Measurements from ENCODE around the gene GRHL1.
A peak's percentile ranks its signal among the peaks of the same experiment; 100 is the strongest.

DNA sequence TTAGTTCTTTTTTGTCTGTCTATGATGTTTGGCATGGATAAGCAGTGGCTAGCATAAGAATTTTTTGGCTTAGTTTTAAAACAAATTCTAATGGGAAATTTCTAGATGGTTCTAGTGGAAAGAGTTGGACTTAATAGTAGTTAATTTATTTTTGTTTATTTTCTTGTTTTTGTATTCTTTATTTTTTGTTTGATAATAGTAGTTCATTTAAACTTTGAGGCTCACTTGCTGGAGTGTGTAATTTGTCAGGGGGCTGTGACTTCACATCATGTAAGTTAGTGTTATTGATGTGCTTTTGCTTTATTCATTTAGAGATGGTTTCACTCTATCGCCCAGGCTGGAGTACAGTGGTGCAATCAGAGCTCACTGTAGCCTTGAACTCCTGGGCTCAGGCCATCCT, 48.2 kb downstream of the GRHL1 start:
- TF ChIP-seq YY1 (IDR thresholded peaks at IDR 0.05): no peak
- TF ChIP-seq, protein P1, sequence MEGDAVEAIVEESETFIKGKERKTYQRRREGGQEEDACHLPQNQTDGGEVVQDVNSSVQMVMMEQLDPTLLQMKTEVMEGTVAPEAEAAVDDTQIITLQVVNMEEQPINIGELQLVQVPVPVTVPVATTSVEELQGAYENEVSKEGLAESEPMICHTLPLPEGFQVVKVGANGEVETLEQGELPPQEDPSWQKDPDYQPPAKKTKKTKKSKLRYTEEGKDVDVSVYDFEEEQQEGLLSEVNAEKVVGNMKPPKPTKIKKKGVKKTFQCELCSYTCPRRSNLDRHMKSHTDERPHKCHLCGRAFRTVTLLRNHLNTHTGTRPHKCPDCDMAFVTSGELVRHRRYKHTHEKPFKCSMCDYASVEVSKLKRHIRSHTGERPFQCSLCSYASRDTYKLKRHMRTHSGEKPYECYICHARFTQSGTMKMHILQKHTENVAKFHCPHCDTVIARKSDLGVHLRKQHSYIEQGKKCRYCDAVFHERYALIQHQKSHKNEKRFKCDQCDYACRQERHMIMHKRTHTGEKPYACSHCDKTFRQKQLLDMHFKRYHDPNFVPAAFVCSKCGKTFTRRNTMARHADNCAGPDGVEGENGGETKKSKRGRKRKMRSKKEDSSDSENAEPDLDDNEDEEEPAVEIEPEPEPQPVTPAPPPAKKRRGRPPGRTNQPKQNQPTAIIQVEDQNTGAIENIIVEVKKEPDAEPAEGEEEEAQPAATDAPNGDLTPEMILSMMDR (IDR thresholded peaks at IDR 0.05; ENCODE audit: low read depth, low read length, missing input control): no peak
- TF ChIP-seq, protein P2, sequence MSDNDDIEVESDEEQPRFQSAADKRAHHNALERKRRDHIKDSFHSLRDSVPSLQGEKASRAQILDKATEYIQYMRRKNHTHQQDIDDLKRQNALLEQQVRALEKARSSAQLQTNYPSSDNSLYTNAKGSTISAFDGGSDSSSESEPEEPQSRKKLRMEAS (IDR thresholded peaks at IDR 0.05): no peak
- TF ChIP-seq GABPA (IDR thresholded peaks at IDR 0.05 in 1 of 2, conservative IDR thresholded peaks at IDR 0.05 in 1 of 2): no peak
- TF ChIP-seq TAF1 (conservative IDR thresholded peaks at IDR 0.05): no peak
- TF ChIP-seq, protein P3, sequence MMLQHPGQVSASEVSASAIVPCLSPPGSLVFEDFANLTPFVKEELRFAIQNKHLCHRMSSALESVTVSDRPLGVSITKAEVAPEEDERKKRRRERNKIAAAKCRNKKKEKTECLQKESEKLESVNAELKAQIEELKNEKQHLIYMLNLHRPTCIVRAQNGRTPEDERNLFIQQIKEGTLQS (IDR thresholded peaks at IDR 0.05): no peak
- TF ChIP-seq RXRA (IDR thresholded peaks at IDR 0.05): peak; percentile 21 to 41
- TF ChIP-seq, protein P4, sequence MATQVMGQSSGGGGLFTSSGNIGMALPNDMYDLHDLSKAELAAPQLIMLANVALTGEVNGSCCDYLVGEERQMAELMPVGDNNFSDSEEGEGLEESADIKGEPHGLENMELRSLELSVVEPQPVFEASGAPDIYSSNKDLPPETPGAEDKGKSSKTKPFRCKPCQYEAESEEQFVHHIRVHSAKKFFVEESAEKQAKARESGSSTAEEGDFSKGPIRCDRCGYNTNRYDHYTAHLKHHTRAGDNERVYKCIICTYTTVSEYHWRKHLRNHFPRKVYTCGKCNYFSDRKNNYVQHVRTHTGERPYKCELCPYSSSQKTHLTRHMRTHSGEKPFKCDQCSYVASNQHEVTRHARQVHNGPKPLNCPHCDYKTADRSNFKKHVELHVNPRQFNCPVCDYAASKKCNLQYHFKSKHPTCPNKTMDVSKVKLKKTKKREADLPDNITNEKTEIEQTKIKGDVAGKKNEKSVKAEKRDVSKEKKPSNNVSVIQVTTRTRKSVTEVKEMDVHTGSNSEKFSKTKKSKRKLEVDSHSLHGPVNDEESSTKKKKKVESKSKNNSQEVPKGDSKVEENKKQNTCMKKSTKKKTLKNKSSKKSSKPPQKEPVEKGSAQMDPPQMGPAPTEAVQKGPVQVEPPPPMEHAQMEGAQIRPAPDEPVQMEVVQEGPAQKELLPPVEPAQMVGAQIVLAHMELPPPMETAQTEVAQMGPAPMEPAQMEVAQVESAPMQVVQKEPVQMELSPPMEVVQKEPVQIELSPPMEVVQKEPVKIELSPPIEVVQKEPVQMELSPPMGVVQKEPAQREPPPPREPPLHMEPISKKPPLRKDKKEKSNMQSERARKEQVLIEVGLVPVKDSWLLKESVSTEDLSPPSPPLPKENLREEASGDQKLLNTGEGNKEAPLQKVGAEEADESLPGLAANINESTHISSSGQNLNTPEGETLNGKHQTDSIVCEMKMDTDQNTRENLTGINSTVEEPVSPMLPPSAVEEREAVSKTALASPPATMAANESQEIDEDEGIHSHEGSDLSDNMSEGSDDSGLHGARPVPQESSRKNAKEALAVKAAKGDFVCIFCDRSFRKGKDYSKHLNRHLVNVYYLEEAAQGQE (IDR thresholded peaks at IDR 0.05): no peak
- TF ChIP-seq JUND (IDR thresholded peaks at IDR 0.05): no peak
- TF ChIP-seq HNF4G (IDR thresholded peaks at IDR 0.05): no peak
- no peak for TF ChIP-seq RAD21 (IDR thresholded peaks at IDR 0.05)
- no peak for TF ChIP-seq EGR1 (IDR thresholded peaks at IDR 0.05; ENCODE audit: low read depth in 2 of 2)

Measured in liver (tissue), 3 donors.